AG04450 (cell line): Measurements from ENCODE around the gene FHIT. TPM values are rescaled to one million over a fixed set of nuclear protein-coding genes. Genes with fewer than 3 reads are reported as not detected.

ENCODE experiments used
- CTCF ChIA-PET: fragments of 300-600, 350-600 bp; formaldehyde crosslinking; extraction: SDS; loops from one replicate; lab custom pipeline; 2022; ENCODE audit warnings: antibody characterized with exemption, inconsistent platforms; lab: Charles Lee
- POLR2A ChIA-PET: fragments of 350-600 bp; formaldehyde crosslinking; extraction: SDS; loops from one replicate; lab custom pipeline; 2021; ENCODE audit warnings: antibody characterized with exemption, inconsistent platforms; lab: Yijun Ruan, JAX
- DNase-seq: peaks from one replicate; pipeline ENCODE4 v3.0.0-alpha.2; 2011; ENCODE audit warnings: low read depth, low spot score
- H3K27ac ChIP-seq: one replicate; pipeline ENCODE4 v1.5.1; 2012; ENCODE audit warnings: low read depth, low read length, control low read depth
- H3K27me3 ChIP-seq: one replicate; pipeline ENCODE4 v1.6.0; 2012; ENCODE audit warnings: low read length; ENCODE audit not compliant: control insufficient read depth, insufficient read depth
- H3K4me3 ChIP-seq: 2 replicates; pipeline ENCODE4 v1.5.1; 2011; ENCODE audit warnings: mild to moderate bottlenecking, low read depth, low read length, control low read depth
- H3K9me3 ChIP-seq: 2 replicates; pipeline ENCODE4 v1.5.1; 2012; ENCODE audit warnings: low read length; ENCODE audit not compliant: control insufficient read depth, insufficient read depth
- CTCF ChIP-seq: IDR thresholded peaks from 2 replicates; pipeline ENCODE4 v1.5.1; 2011; ENCODE audit warnings: low read depth, low read length, control low read depth, inconsistent platforms
- polyA plus RNA-seq: library from polyadenylated mRNA; depleted of rRNA; stranded (reverse); fragments of >200 nt; gene quantifications from 2 replicates; pipeline ENCODE4 v1.2.3, GENCODE V29; 2011

The FHIT gene
- polyA plus RNA-seq, 1 experiment, result 0.17 TPM

GRCh38 chr3:60728006-60728405, 523.2 kb downstream of the FHIT start:
- POLR2A ChIA-PET, result no interaction called here
- CTCF ChIA-PET, result no interaction called here
- Histone ChIP-seq H3K27me3 (no peaks in the 10 kb centered on the region), H3K4me3 (no peak overlapping the region), H3K27ac (no peak overlapping the region), H3K9me3 (peaks cover 2% of the 10 kb centered on the region; the same call in 1 of the 2 replicates)
- DNase-seq, result no peak
- TF ChIP-seq CTCF, result no peak

- Histone ChIP-seq H3K9me3 (no peaks in the 10 kb centered on the region), H3K4me3 (no peak overlapping the region), H3K27ac (no peak overlapping the region), H3K27me3 (no peaks in the 10 kb centered on the region)
- no peak for DNase-seq
- CTCF ChIA-PET, result no interaction called here
- POLR2A ChIA-PET, result no interaction called here
- no peak for TF ChIP-seq CTCF
Measured at GRCh38 chr3:60720736-60721135, 530.5 kb downstream of the FHIT start.

- no peak for TF ChIP-seq CTCF
- peak; percentile 24 for DNase-seq
- CTCF ChIA-PET, result no interaction called here
- no peaks in the 10 kb centered on the region for H3K9me3 ChIP-seq
- H3K27me3 ChIP-seq, result no peaks in the 10 kb centered on the region
- H3K4me3 ChIP-seq, result no peak overlapping the region
- H3K27ac ChIP-seq, result no peak overlapping the region
- POLR2A ChIA-PET, result no interaction called here
Measured at GRCh38 chr3:60716573-60716972, 534.7 kb downstream of the FHIT start.

DNA sequence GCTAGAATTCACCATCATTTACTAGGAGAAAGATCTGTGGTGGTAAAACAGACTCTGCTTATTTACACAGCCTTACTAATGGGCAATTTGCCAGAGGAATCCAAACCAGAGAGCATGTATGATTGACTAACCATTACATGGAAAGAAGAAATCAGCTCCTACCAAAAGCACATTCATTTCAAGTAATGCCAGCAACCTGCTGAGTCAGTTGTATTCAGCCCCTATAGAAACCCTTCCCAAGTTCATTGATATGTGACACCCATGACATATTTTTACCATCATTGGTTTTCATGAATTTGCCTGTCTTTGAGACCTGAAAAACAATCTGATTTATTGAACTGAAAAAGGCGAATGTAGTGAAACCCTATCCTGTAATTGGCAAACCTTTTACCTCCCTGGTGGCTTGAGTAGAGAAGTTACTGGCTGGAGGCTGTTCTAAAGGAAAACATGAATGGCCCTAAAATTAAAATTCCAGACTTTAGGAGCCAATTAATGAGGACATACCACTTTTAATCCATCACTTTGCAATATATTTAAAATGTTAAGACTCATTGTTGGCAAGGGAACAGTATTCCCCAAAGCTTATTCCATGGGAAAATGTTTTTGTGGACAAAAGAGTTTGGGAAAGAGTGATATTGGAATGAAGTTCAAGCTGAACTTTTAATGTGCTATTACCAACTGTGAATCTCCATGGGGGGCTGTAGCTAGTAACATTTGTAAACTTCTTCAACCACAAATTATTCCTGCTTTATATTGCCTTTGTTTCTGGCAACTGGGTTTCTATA, 542.9 kb downstream of the FHIT start:
- CTCF ChIA-PET, result interaction anchor here (1.9 kb wide), 1 partner anchor 34 kb away, joined by 6 read pairs; no protein-coding TSS in a partner anchor
- Histone ChIP-seq H3K27me3 (no peaks in the 10 kb centered on the region), H3K27ac (no peak overlapping the region), H3K4me3 (no peak overlapping the region), H3K9me3 (no peaks in the 10 kb centered on the region; the same call in none of the 2 replicates)
- POLR2A ChIA-PET, result interaction anchor here (1.1 to 1.2 kb wide), 2 partner anchors 39 to 135 kb away, joined by 3 read pairs; no protein-coding TSS in a partner anchor
- no peak for TF ChIP-seq CTCF
- DNase-seq, result peak; percentile 63

GRCh38 chr3:60707452-60708020, 543.7 kb downstream of the FHIT start:
- ChIA-PET POLR2A (interaction anchor here (1.1 to 1.2 kb wide), 2 partner anchors 40 to 134 kb away, joined by 3 read pairs; no protein-coding TSS in a partner anchor), CTCF (interaction anchor here (0.6 to 1.9 kb wide), 2 partner anchors 35 to 207 kb away, joined by 6 to 8 read pairs; no protein-coding TSS in a partner anchor)
- peak; percentile 7 for DNase-seq
- Histone ChIP-seq H3K4me3 (no peak overlapping the region), H3K9me3 (no peaks in the 10 kb centered on the region; the same call in none of the 2 replicates), H3K27ac (no peak overlapping the region), H3K27me3 (no peaks in the 10 kb centered on the region)
- no peak for TF ChIP-seq CTCF
